GM19372 (cell line): ENCODE measurements around the gene PHLDA2.
"Not testable (repeated sequence)": the region's sequence is repeated elsewhere in the genome, so short reads cannot be mapped to it uniquely, and the experiment has no call there.

ENCODE experiments used
- ATAC-seq: cut with Tn5 transposase; IDR thresholded peaks from one replicate; pipeline ENCODE4 v1.9.1; 2021; ENCODE audit warnings: mild to moderate bottlenecking, low read depth, moderate library complexity; ENCODE audit not compliant: unreplicated experiment

Gene PHLDA2

GRCh38 chr11:2945757-2946287 is 16.6 kb upstream of the PHLDA2 start:
- ATAC-seq, result no peak

GRCh38 chr11:2945031-2945756 is 16.0 kb upstream of the PHLDA2 start:
- ATAC-seq, result no peak

GRCh38 chr11:2944530-2944929 is 15.3 kb upstream of the PHLDA2 start:
- no peak for ATAC-seq

GRCh38 chr11:2943711-2944118 is 14.5 kb upstream of the PHLDA2 start:
- ATAC-seq, result no peak

GRCh38 chr11:2942872-2943710 is 13.9 kb upstream of the PHLDA2 start:
- no peak for ATAC-seq

- ATAC-seq, result no peak
Observed at GRCh38 chr11:2942447-2942846, 13.2 kb upstream of the PHLDA2 start.

GRCh38 chr11:2940921-2941821 is 12.0 kb upstream of the PHLDA2 start:
- no peak for ATAC-seq

GRCh38 chr11:2940147-2940920 is 11.1 kb upstream of the PHLDA2 start:
- ATAC-seq, result no peak

- ATAC-seq, result not testable (repeated sequence)
Observed at GRCh38 chr11:2938458-2939418, 9.5 kb upstream of the PHLDA2 start.

GRCh38 chr11:2937641-2938457 is 8.6 kb upstream of the PHLDA2 start:
- not testable (repeated sequence) for ATAC-seq

- no peak for ATAC-seq
Observed at GRCh38 chr11:2934611-2935239, 5.5 kb upstream of the PHLDA2 start.

- no peak for ATAC-seq
Observed at GRCh38 chr11:2934021-2934550, 4.9 kb upstream of the PHLDA2 start.

- no peak for ATAC-seq
Observed at GRCh38 chr11:2933375-2934020, 4.3 kb upstream of the PHLDA2 start.

- no peak for ATAC-seq
Observed at GRCh38 chr11:2932850-2933251, 3.6 kb upstream of the PHLDA2 start.

GRCh38 chr11:2931771-2932738 is 2.8 kb upstream of the PHLDA2 start:
- no peak for ATAC-seq

- no peak for ATAC-seq
Observed at GRCh38 chr11:2931420-2931746, 2.2 kb upstream of the PHLDA2 start.
